Adrenal gland (tissue), 5 donors: ENCODE data around the gene CNIH2.

Source experiments
- POLR2A ChIP-seq, 2 donors: fragments of 450-650 bp; IDR thresholded peaks; one replicate each; pipeline ENCODE4 v1.6.1; 2017; ENCODE audit warnings: antibody characterized with exemption in 2 of 2, mild to moderate bottlenecking in 2 of 2, moderate library complexity in 1 of 2
- TF ChIP-seq, protein P1 (sequence below), 6 experiments: fragments of 450-650 bp in 4 of 6; fragments of 200-600 bp in 2 of 6; sonication (generic) in 1 of 6; IDR thresholded peaks; 1 replicate in 5 of 6; 2 replicates in 1 of 6; pipeline versions ENCODE4 v1.5.1 to v1.8.0; 2016 to 2021; ENCODE audit warnings: antibody characterized with exemption in 6 of 6, mild to moderate bottlenecking in 2 of 6, moderate library complexity in 1 of 6
- donor health status: DM: no; HTN: no; CAD: no.

- TF ChIP-seq, protein P1, sequence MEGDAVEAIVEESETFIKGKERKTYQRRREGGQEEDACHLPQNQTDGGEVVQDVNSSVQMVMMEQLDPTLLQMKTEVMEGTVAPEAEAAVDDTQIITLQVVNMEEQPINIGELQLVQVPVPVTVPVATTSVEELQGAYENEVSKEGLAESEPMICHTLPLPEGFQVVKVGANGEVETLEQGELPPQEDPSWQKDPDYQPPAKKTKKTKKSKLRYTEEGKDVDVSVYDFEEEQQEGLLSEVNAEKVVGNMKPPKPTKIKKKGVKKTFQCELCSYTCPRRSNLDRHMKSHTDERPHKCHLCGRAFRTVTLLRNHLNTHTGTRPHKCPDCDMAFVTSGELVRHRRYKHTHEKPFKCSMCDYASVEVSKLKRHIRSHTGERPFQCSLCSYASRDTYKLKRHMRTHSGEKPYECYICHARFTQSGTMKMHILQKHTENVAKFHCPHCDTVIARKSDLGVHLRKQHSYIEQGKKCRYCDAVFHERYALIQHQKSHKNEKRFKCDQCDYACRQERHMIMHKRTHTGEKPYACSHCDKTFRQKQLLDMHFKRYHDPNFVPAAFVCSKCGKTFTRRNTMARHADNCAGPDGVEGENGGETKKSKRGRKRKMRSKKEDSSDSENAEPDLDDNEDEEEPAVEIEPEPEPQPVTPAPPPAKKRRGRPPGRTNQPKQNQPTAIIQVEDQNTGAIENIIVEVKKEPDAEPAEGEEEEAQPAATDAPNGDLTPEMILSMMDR (IDR thresholded peaks at IDR 0.05): no peak
- no peak for TF ChIP-seq POLR2A (IDR thresholded peaks at IDR 0.05)
These were observed 45.7 kb downstream of the CNIH2 start for GRCh38 chr11:66323684-66324083.
